DMS153 treated with DMSO at 0.1 percent for 48 hours (cell line): ENCODE results near the gene VOPP1.
A peak's percentile ranks its signal among the peaks of the same experiment; 100 is the strongest.
"Not testable (repeated sequence)": the region's sequence is repeated elsewhere in the genome, so short reads cannot be mapped to it uniquely, and the experiment has no call there.

Experiments
- DNase-seq: peaks from one replicate; lab custom pipeline; 2025; ENCODE audit not compliant: unreplicated experiment; lab: John Stamatoyannopoulos, UW

Gene VOPP1, protein sequence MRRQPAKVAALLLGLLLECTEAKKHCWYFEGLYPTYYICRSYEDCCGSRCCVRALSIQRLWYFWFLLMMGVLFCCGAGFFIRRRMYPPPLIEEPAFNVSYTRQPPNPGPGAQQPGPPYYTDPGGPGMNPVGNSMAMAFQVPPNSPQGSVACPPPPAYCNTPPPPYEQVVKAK

DNA sequence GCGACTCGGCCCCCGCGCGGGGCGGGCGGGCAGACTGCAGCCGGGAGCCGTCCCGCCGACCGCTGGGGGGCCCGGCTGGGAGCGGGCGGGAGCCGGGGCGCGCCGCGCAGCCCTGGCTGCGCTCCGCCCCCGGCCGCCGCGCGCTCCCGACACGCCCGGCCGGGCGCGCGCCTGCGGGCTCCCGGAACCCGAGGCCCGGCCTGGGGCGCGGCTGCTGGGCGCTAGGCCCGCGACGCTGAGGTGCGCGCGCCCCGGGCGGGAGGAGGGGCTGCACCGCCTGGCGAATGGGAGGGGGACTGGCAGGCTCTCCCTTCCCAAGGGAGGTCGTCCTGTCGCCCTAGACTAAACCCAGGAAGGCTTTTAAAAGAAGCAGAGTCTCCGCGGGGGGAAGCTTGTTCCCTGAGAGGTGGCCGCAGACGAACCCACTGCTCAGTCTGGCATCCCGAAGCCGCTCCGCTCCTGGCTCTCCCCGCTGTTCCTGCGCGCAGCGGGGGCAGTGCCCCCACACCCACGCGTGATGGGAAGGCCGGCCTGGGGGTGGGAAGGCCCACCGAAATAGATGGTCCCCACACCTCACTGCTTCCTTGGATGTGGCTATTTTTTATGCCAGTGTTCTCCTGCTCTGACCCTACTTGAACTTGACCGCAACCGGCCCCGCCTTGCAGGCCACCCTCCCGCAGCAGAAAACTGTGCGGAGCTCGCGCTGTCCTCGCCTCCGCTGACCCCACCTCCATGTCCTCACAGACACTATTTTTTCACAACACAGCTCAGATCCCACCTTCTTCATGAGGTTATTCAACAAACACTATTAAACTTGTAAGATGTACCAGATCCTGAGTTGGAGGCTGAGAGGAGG, at the start of gene VOPP1:
Gene VOPP1, minus strand, starts transcription at position 125 of the 856 bp plus-strand sequence. CDS start 178 bp downstream, outside the sequence.
- DNase-seq, result peak; percentile 20

DNA sequence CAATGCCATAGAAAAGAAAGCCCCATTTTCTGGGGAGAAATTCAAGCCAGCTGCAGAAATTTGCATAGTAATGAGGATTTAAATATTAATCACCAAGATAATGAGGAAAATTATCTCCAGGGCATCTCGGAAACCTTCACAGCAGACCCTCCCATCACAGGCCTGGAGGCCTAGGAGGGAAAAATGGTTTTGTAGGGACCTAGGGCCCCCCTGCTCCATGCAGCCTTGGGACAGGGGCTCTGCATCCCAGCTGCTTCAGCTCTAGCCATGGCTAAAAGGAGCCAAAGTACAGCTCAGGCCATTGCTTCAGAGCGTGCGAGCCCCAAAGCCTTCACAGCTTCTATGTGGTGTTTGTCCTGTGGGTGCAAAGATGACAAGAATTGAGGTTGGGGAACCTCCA, 46.6 kb upstream of the VOPP1 start:
- no peak for DNase-seq

DNA sequence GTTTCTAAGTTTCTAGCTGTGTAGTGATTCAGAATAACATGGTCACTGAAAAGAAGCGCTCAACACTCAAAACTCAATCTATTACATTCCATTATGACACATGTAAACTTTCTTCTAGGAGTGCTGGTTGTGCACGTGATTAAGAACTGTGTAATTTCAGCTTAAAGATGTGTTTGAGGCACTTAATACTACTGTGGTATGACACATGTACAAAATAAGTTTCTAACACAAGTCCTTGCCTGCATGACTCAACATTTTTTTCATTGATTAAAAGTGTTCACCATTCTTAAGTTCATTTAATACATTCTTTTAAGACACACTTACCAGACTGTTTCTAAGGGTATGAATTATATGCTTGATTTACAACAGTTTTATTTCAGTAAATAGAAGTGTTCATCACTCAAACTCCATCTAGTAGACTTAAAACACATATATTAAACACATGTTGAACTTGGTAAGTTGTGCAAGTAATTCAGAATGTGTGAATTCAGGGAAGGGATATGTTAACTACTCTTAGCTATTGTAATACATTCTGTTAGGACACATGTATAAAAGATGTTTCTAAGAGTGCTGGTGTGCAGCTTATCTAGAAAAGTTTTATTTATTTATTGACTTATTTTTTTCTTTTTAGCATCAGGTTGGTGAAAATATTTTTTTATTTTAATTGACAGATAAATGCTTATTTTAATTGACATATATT, 42.2 kb upstream of the VOPP1 start:
- DNase-seq, result not testable (repeated sequence)

DNA sequence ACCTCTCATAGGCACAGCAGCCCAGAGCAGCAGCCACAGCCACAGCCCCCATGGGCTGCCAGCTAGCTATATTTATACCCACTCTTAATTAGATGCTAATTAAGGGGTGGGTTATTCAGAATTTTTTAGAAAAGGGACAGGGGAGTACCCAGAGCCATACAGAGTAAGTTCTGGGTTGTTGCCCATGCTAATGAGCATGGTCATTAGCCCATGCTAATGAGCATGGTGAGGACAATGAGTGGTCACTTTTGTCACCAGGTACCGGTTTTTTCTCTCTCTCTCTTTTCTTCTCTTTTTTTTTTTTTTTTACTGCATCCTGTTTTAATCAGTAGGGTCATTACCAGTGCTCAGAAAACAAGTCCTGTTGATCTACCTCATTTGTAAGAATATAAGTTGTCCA, 37.4 kb upstream of the VOPP1 start:
- not testable (repeated sequence) for DNase-seq

DNA sequence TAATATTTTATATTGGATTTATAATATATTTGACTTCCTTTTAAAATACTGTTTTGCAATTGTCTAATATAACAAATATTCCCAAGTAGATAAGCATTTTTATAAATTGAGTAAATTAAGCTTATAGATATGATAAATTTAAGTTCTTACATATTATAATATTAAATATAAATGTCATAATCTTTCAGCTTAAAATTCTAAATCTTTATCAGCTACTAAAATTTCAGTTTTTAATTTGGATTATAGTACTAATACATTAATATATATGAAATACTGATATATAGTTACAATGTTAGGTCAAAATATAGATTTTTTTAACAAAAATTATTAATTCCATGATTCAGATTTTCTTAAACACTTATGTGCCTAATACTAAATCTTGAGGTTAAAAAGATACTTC, 33.4 kb upstream of the VOPP1 start:
- not testable (repeated sequence) for DNase-seq

DNA sequence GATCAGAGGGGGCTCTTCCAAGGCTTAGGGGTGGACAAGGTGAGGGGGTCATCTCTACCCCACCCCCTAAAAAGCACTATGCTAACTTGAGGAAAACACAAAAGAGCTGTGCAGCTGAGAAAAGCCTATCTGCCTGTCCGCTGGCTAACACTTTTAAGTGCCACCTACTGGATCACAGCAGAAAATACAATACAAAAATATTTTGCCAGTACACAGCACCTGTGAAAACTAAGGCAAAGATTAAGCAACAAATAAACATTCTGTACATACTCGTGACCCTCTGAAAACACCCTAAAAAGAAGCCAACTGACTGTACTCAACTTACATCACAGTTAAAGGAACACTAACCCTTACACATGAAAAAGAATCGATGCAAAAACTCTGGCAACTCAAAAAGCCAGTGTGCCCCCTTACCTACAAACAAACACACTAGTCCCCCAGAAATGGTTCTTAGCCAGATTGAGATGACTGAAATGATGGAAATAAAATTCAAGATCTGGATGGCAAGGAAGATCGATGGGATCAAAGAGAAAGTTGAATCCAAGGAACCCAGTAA, 25.7 kb upstream of the VOPP1 start:
- DNase-seq, result not testable (repeated sequence)

DNA sequence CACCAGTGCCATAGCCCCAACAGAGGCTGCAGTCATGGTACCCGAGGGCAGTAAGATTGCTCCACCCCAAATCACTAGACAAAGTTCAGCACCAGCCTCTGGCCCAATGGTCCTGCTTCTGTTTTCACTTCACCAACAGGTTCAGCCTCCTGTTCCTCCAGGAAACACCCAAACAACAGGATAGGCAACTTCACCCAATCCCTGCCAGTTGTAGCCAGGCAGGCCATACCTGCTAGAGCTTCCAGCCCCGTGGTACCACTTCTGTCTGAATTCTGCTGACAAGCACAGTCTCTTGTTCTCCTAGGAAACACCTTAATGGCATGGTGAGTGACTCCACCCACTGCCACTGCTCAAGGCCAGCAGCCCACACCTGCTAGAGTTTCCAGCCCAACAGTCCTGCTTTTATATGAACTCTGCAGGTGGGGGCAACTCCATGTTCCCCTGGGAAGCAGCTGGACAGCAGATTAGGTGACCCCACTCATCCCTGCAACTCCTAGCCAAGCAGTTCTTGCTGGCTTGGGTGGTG, 25.0 kb upstream of the VOPP1 start:
- not testable (repeated sequence) for DNase-seq

DNA sequence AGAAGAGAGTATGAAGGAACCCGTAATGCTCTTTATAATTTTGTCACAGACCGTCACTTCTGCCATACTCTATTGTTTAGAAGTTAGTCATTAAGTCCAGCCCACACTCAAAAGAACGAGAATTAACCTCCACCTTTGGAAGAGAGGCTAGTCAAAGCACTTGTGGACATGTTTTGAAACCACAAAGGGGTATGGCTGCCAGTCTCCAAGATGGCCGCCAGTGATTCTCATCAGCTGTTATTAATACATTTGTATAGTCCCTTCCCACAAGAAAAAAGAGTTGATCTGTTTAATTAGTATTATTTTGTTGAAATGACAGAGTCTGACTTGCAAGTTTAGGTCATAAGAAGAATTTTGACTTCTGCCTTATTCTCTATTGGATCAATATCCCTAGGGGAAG, 23.2 kb upstream of the VOPP1 start:
- no peak for DNase-seq

DNA sequence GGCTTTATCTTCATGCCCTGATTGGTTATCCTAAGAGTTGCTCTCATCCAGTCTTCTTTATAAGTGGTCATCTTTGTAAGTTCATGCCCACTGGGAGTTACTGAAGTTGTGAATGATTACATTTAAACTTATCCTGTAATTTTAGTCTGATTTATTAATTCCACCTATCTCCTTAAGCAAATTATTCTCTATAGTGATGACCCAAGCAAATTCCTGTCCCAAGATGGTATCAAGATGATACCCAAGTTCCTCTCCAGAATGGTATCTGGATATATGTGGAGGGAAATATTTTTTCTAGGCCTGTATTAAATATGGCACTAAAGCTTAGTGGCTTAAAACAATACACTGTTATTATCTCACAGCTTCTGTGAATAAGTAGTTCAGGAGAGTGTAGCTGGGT, 22.6 kb upstream of the VOPP1 start:
- DNase-seq, result no peak

DNA sequence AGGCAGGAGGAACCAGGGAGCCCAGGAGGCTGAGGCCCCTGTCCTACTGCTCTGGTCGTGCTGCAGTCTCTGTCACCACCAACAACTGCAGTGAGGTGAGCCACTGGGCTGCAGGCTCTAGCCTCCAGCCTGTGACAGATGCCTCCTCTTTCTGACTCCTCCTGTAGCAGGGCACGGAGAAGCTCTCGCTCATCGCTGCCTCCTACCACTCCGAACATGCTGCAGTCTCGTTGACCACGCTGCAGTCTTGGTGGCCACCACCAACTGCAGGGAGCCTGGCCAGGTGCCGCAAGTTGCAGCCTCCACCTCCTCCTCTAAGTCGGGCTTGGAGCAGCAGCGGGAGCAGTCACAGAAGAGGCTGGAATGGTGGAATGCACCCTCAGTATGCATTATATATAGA, 22.1 kb upstream of the VOPP1 start:
- DNase-seq, result no peak

DNA sequence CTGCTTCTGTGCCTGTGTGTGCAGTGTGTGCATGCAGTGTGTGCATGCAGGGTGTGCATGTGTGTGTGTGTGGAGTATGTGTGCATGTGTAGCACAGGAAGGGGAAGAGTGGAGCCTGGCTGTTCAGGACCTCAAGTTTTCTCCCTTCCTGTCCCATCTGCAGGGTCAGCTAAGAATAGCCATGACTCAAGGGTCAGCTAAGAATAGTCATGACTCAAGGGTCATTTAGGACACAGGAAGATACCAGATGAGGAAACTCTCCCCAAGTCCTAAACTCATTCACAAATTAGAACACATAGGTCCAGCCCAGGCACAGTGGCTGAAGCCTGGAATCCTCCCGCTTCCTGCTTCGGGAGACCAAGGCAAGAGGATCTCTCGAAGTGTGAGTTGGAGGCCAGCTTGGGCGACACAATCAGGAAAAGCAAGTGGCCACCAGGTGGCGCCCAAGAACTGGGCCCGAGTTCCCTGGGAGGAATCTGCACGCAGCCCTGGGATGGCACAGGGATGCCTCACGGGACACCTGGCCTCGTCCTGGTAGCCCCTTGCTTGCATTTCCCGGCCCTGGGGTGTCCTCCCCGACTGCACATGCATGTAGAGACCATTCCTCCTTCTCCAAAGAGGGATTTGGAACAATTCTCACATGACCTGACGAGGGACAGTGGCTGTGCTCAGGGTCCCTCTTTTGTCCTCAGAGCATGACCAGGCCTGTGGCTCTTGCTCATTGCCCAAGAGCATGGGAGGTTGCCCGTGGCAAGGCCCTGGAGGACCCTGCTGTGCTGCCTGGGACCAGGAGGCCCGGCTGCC, 21.4 kb upstream of the VOPP1 start:
- DNase-seq, result peak; percentile 56

DNA sequence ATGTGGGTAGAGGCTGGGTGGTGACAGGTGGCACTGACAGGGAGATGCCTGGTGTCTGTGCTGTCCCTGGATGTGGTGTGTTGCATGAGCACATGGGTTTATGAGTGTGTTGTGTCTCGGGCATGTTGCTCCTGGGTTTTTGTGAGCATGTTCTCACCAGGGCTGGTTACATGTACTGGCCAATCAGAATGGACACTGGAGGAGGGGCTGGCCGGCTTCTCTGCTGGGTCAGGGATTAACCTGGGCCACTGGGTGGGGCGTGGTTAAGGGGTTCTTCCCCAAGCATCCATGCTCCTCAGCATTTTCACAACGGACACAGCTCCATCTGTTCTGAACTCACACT, 20.8 kb upstream of the VOPP1 start:
- DNase-seq, result no peak

DNA sequence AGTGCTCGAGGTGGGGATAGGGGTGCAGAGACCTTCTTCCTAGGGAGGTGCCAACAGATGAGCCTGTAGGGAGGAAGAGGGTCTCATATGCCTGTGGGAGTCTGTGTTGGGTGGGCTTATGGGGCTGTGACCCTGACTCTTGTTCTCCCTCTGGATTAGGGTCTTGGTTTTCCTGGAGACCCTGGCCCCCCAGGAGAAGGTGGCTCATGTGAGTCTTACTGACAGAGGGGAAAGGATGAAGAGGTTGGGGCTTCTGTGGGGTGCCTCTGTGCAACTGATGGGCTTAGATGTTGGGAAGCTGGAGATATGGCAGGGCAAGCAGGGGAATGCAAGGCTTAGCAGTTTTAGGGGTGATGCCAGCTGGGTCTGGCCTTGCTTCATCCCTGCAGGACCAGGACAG, 20.2 kb upstream of the VOPP1 start:
- no peak for DNase-seq

DNA sequence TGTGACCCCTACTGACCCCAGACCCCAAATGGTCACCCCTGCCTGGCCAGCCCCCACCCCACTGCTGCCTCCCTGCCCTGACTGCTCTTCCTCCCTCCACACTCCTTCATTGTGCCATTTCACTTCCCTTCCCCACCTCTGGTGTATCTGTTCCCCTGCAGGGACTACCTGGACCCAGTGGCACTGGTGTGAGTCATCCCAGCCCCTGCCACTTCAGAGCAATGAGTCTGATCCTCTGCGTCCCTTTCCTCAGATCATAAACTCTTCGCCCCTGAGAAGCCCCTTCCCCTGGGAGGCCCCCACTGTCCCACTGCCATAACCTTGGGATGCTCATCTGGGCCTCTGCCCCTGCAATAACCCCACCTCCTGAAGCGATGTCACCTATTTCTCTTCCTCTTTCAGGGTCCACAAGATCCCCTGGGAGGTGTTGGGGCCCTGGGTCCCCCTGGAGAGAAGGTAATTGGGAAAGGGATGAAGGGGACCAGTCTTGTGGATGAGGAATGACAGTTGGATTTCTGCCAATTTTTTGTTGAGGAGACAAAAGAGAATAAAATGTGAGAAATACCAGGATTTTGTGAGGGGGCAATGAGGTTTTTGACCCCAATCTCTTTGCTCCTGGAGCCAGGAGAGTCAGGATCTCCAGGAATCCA, 19.1 kb upstream of the VOPP1 start:
- no peak for DNase-seq

DNA sequence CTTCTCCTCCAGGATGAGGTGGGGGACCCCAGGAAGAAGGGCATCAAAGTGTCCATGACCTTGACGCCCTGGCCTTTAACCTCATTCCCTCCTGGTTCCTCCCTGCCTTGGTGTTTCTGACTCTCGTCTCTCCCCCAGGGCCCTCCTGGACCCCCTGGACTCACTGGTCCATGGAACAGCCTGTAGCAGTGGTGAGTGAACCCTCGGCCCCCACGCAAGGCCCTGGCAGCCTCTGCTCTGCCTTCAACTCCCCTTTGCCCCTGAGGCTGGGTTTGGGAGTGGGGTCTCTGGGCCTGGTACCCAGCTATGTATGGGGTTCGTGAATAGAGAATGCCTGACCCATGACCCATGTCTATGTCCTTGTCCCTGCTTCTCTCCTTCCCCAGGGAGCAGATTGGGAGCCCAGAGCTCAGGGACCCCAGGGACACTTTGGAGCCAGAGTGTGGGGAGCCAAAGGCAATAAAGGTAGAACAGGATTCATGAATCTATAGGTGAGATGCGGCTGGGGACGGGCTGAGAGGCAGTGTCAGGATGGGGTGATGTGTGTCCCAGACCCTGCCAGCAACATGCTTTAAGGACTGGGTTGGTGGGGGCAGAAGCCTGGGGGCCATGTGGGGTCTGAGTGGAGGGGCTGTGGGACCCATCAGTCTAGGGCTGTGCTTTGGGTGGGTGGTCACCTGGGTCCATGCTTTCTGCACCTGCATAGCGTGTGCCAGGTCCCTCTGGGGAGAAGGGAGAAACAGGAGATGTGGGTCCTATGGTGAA, 18.4 kb upstream of the VOPP1 start:
- DNase-seq, result no peak

DNA sequence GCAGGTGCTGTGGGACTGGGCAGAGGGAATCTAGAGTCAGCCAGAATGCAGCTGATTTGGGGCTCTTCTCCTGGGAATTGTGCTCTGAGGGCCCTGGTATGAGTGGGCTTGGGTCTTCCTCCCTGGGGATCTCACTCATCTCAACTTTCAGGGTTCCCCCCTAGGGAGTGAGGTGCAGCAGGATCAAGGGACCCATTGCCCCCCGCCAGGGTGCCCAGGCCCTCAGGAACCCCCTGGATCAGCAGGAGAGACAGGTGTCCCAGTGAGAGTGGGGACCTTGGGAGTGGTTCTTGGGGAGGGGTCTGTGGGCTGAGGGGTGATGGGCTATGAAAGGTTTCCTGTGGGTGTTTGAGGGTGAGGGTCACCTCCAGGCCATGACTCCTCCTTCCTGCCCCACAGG, 17.6 kb upstream of the VOPP1 start:
- DNase-seq, result no peak

DNA sequence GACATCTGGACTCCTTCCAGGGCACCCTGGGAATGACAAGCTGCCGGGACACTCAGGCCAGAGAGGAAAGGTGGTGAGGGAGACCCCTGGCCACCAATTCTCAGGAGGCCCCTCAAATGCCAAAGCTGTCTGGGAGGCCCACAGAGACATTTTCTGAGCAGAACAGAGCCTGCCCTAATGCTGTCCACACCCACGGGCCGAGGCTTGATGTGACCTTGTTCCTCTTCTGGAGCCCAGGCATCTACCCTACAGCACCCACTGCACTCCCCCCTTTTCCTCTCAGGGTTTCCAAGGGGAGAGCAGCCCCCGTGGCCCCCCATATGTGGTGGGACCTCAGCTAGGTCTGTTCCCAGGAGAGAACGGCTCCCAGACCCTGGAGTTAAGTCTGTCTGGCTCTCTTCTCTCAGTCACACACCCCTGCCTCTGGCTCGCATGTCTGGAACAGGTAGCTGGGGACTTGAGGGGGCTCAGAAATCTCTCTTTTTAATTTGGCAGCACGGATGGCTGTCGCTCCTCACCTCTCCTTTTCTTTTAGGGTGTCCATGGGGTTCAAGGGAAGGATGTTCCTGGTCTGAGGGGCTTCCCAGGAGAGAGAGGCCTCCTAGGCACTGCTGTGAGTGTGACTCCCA, 16.8 kb upstream of the VOPP1 start:
- DNase-seq, result no peak

DNA sequence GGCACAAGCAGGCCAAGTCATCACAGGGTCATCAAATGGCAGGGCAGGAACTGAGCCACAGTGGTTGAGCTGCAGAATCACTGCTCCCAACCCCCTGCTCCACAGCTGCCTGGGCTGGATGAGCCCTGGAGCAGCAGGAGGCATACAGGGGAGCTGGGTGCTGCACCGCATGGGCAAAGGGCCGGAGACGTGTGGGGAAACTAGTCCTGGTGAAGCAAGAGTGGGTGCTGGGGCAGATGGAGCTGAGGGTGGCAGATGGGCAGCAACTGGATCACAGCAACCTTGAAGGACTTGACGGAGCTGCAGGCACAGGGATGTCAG, 16.0 kb upstream of the VOPP1 start:
- no peak for DNase-seq

DNA sequence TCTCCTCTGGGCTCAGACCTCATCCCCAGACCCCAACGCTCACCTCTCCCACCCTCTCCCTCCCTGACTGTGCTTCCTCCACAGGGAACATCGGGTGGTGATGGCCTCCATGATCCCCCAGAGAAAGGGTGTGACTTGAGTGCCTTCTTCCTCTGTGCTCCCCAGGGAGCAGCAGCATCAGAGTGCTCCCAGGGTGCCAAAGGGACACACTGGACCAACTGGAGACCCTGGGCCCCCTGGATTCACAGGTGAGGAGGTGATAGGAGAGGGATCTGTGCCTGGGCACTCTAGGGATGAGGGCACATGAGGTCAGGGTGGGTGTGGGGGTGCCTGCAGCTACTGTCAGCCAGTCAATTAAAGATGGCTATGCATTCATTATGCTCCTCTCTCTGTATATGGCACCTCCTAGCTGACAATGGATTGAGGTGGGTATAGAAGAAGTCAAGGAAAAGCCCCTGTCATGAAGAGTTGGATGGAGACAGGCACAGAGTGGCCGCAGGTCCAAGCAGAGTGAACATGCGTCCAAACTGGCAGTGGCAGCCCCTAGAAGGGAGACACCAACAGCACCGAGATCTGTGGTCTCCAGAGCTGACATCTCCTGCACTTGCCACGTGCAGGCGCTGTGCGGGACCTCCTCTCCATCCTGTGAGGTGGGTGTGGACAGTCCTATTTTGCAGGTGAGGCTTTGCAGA, 15.5 kb upstream of the VOPP1 start:
- no peak for DNase-seq
